ENCODE measurements around the gene SMCO3. TPM values are rescaled to one million over a fixed set of nuclear protein-coding genes. Genes with fewer than 3 reads are reported as not detected.

SMCO3 gene
- total and polyA plus RNA-seq, 10 of the 15 experiments (the other 5 are each of a cell fraction or from before 2014, with no cell fraction given), result 0.05 to 0.35 (median 0.10) TPM; not detected in 6

DNA sequence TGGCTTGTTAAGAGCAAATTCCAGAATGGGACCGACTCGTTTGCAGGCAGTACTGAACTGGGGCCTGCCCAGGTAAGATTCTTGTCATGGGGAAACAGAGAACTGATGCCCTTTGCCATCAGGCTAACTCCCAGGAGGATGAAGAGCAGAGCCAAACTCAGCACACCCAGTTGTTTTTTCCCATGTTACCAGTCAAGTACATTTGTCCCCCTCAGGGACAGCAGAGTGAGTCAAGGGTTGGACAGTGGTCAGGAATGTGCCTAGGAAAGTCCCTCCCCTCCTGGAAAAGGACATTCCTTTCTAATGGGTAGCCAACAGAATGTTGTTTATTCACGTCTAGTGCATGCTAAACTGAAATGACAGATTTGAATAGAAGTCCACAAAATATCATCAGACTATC is 27.8 kb upstream of the SMCO3 start:
- no TSS peak for BruUV-seq (replicated peaks)
- no peak for DNase-seq (ENCODE audit: low read depth, low spot score)
- intact Hi-C loops (cut with micrococcal nuclease; ENCODE audit: unreplicated experiment), result loop anchor here (5.0 kb wide), 1 partner anchor 381 kb away; the partner anchor contains the start of gene RERG
- no peaks in the 10 kb centered on the region for H3K4me1 ChIP-seq (ENCODE audit: control insufficient read depth, insufficient read depth, low read length)
- no peak overlapping the region for H3K4me3 ChIP-seq
- no peak overlapping the region for H2AFZ ChIP-seq (ENCODE audit: control insufficient read depth, low read depth, low read length)
- ChIA-PET SMC1A (ENCODE audit: uncharacterized antibody, unreplicated experiment) (interaction anchor here (15.6 kb wide), 1 partner anchor 155 kb away, joined by 242 read pairs; no protein-coding TSS in a partner anchor), POLR2A (no interaction called here), CTCF (no interaction called here), RAD21 (ENCODE audit: unreplicated experiment) (interaction anchor here (0.6 to 1.9 kb wide), 2 partner anchors 11 to 153 kb away, joined by 3 to 5 read pairs; no protein-coding TSS in a partner anchor)
- no peak overlapping the region for H3K27ac ChIP-seq (ENCODE audit: control insufficient read depth, insufficient read depth)
- H3K4me2 ChIP-seq (ENCODE audit: control insufficient read depth, insufficient read depth), result no peak overlapping the region
- in situ Hi-C loops (cut with MboI), result no loop called here
- H3K9me3 ChIP-seq (replicated peaks; ENCODE audit: control insufficient read depth, insufficient read depth, low read length), result no peaks in the 10 kb centered on the region
- H3K9ac ChIP-seq (ENCODE audit: control insufficient read depth, insufficient read depth, low read length), result no peak overlapping the region
- H3K79me2 ChIP-seq (ENCODE audit: control insufficient read depth, insufficient read depth, low read length), result no peaks in the 10 kb centered on the region
- H3K36me3 ChIP-seq (ENCODE audit: control insufficient read depth in 2 of 2, insufficient read depth in 2 of 2, low read length in 1 of 2), result no peaks in the 10 kb centered on the region
- H3K27me3 ChIP-seq (replicated peaks in 1 of 2; ENCODE audit: control insufficient read depth in 2 of 2, insufficient read depth in 2 of 2, low read length in 1 of 2), result no peaks in the 10 kb centered on the region; a peak in 1 of 4 replicates
- WGBS (ENCODE audit: insufficient coverage, insufficient replicate concordance, low lambda C conversion rate, missing lambda C conversion rate), result 9% methylated on average over 3 of the region's 3 CpGs
- FAIRE-seq, result no peak
- TF ChIP-seq, protein P1, sequence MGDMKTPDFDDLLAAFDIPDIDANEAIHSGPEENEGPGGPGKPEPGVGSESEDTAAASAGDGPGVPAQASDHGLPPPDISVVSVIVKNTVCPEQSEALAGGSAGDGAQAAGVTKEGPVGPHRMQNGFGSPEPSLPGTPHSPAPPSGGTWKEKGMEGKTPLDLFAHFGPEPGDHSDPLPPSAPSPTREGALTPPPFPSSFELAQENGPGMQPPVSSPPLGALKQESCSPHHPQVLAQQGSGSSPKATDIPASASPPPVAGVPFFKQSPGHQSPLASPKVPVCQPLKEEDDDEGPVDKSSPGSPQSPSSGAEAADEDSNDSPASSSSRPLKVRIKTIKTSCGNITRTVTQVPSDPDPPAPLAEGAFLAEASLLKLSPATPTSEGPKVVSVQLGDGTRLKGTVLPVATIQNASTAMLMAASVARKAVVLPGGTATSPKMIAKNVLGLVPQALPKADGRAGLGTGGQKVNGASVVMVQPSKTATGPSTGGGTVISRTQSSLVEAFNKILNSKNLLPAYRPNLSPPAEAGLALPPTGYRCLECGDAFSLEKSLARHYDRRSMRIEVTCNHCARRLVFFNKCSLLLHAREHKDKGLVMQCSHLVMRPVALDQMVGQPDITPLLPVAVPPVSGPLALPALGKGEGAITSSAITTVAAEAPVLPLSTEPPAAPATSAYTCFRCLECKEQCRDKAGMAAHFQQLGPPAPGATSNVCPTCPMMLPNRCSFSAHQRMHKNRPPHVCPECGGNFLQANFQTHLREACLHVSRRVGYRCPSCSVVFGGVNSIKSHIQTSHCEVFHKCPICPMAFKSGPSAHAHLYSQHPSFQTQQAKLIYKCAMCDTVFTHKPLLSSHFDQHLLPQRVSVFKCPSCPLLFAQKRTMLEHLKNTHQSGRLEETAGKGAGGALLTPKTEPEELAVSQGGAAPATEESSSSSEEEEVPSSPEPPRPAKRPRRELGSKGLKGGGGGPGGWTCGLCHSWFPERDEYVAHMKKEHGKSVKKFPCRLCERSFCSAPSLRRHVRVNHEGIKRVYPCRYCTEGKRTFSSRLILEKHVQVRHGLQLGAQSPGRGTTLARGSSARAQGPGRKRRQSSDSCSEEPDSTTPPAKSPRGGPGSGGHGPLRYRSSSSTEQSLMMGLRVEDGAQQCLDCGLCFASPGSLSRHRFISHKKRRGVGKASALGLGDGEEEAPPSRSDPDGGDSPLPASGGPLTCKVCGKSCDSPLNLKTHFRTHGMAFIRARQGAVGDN (IDR thresholded peaks at IDR 0.05), result no peak
- no peak for TF ChIP-seq ZNF207 (IDR thresholded peaks at IDR 0.05; ENCODE audit: borderline replicate concordance)
- TF ChIP-seq IKZF1 (conservative IDR thresholded peaks at IDR 0.05), result no peak
- no peaks in the 10 kb centered on the region for H4K20me1 ChIP-seq (ENCODE audit: control insufficient read depth, insufficient read depth)
- no peak for ATAC-seq
